ENCODE measurements around the gene LDLRAP1.

Gene LDLRAP1

GRCh38 chr1:25553749-25554429 lies 10.5 kb downstream of the LDLRAP1 start:
- H3K27ac ChIP-seq: no peak overlapping the region

GRCh38 chr1:25554430-25554780 lies 11.0 kb downstream of the LDLRAP1 start:
- no peak overlapping the region for H3K27ac ChIP-seq
- no peak for TF ChIP-seq ZFX (IDR thresholded peaks at IDR 0.05; ENCODE audit: borderline replicate concordance)
- no peak for TF ChIP-seq CTCF (IDR thresholded peaks at IDR 0.05)

More at GRCh38 chr1:25553749-25554429, 10.5 kb downstream of the LDLRAP1 start:
- no peak for TF ChIP-seq CTCF (IDR thresholded peaks at IDR 0.05)
- no peak for TF ChIP-seq ZFX (IDR thresholded peaks at IDR 0.05; ENCODE audit: borderline replicate concordance)

- H3K27ac ChIP-seq: no peak overlapping the region
- TF ChIP-seq ZFX (IDR thresholded peaks at IDR 0.05; ENCODE audit: borderline replicate concordance) (no peak), CTCF (IDR thresholded peaks at IDR 0.05) (no peak)
Measured at GRCh38 chr1:25554886-25555752, 11.7 kb downstream of the LDLRAP1 start.

- TF ChIP-seq CTCF (IDR thresholded peaks at IDR 0.05) (no peak), ZFX (IDR thresholded peaks at IDR 0.05; ENCODE audit: borderline replicate concordance) (no peak)
- no peak overlapping the region for H3K27ac ChIP-seq
Measured at GRCh38 chr1:25555753-25556092, 12.3 kb downstream of the LDLRAP1 start.

GRCh38 chr1:25556132-25556670 lies 12.8 kb downstream of the LDLRAP1 start:
- no peak overlapping the region for H3K27ac ChIP-seq
- TF ChIP-seq CTCF (IDR thresholded peaks at IDR 0.05): no peak
- no peak for TF ChIP-seq ZFX (IDR thresholded peaks at IDR 0.05; ENCODE audit: borderline replicate concordance)

GRCh38 chr1:25556791-25557476 lies 13.5 kb downstream of the LDLRAP1 start:
- TF ChIP-seq CTCF (IDR thresholded peaks at IDR 0.05): no peak
- no peak for TF ChIP-seq ZFX (IDR thresholded peaks at IDR 0.05; ENCODE audit: borderline replicate concordance)
- H3K27ac ChIP-seq: no peak overlapping the region
